Natural killer cell treated with Interleukin-12 subunit alpha and Interleukin-12 subunit beta and Interleukin-15 and Interleukin-18, amount 100 ng/mL, for 72 hours (primary cell): ENCODE measurements around the gene ANP32B. TPM values are rescaled to one million over a fixed set of nuclear protein-coding genes. Genes with fewer than 3 reads are reported as not detected.
"Not testable (repeated sequence)": the region's sequence is repeated elsewhere in the genome, so short reads cannot be mapped to it uniquely, and the experiment has no call there.

Experiments
- ATAC-seq, 2 donors: fragments of 150-1000 bp; cut with Tn5 transposase in 1 of 2; sonication (Bioruptor Pico), chemical (Tn5 transposase) in 1 of 2; 2 replicates each; pipeline ENCODE4 v1.10.0; 2021
- DNase-seq: peaks from one replicate; pipeline ENCODE4 v3.0.0; 2022; ENCODE audit warnings: low spot score
- H3K27ac Mint-ChIP-seq, 2 donors: 1 replicate in 1 of 2; 2 replicates in 1 of 2; pipeline ENCODE4 v1.8.0; 2022; ENCODE audit warnings: mixed read lengths in 2 of 2, mild to moderate bottlenecking in 1 of 2, moderate library complexity in 1 of 2
- H3K27me3 Mint-ChIP-seq, 2 donors: 1 replicate in 1 of 2; 2 replicates in 1 of 2; pipeline ENCODE4 v1.8.0; 2022; ENCODE audit warnings: mixed read lengths in 2 of 2
- H3K36me3 Mint-ChIP-seq: one replicate; pipeline ENCODE4 v1.8.0; 2022; ENCODE audit warnings: mixed read lengths
- H3K4me1 Mint-ChIP-seq, 2 donors: 1 replicate in 1 of 2; 2 replicates in 1 of 2; pipeline ENCODE4 v1.8.0; 2022; ENCODE audit warnings: low read depth in 2 of 2, mixed read lengths in 2 of 2, mild to moderate bottlenecking in 1 of 2
- H3K4me3 Mint-ChIP-seq: one replicate; pipeline ENCODE4 v1.8.0; 2022; ENCODE audit warnings: mixed read lengths
- H3K9me3 Mint-ChIP-seq: 2 replicates; pipeline ENCODE4 v1.8.0; 2022; ENCODE audit warnings: mixed read lengths
- total RNA-seq, 2 donors: library from RNA; stranded (reverse); gene quantifications; one replicate each; pipeline ENCODE4 v1.2.3, GENCODE V29; 2022

ANP32B gene
- total RNA-seq, 2 donors from 2014 or later, result 160 to 345 TPM

DNA sequence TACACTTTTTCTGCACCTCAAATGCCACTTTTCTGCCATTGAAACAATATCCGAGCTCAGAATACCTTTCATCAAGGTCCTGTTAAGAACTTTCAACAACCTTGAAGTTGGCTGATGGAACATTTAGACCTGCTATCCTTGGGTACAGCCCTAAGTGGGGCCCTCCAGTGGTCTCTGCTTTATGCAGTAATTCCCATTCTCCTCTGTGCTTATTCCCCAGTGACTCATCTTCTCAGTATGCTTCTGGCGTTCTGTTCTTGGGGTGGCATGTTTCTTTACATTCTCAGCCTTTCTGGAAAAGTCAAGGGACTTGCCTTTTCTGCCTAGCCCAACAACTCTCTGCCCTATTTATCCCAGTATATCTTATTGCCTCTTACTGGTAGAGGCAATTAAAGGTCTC lies 7.1 kb downstream of the ANP32B start:
- Mint-ChIP-seq H3K27me3 (no peaks in the 10 kb centered on the region), H3K36me3 (peaks cover 9% of the 10 kb centered on the region), H3K4me3 (peak overlapping the region; percentile 6), H3K4me1 (peaks cover 59 to 80% of the 10 kb centered on the region in 2 donors), H3K27ac (peak overlapping the region; percentile 34 to 75), H3K9me3 (no peaks in the 10 kb centered on the region)
- ATAC-seq (no peak), DNase-seq (no peak)

GRCh38 chr9:97991818-97992217 lies 8.7 kb downstream of the ANP32B start:
- Mint-ChIP-seq H3K4me3 (peak overlapping the region; percentile 50), H3K27me3 (no peaks in the 10 kb centered on the region), H3K4me1 (peaks cover 48 to 71% of the 10 kb centered on the region in 2 donors), H3K9me3 (no peaks in the 10 kb centered on the region), H3K27ac (peak overlapping the region; percentile 52 to 75), H3K36me3 (peaks cover 4% of the 10 kb centered on the region)
- no peak for DNase-seq
- no peak for ATAC-seq

- ATAC-seq, result no peak
- H3K4me3 Mint-ChIP-seq, result peak overlapping the region; percentile 69
- peak overlapping the region; percentile 52 to 75 for H3K27ac Mint-ChIP-seq
- H3K4me1 Mint-ChIP-seq, result peaks cover 48 to 69% of the 10 kb centered on the region in 2 donors
- H3K36me3 Mint-ChIP-seq, result peaks cover 4% of the 10 kb centered on the region
- no peaks in the 10 kb centered on the region for H3K27me3 Mint-ChIP-seq
- H3K9me3 Mint-ChIP-seq, result no peaks in the 10 kb centered on the region
- DNase-seq, result no peak
Observed at GRCh38 chr9:97992219-97992618, 9.1 kb downstream of the ANP32B start.

- H3K27ac Mint-ChIP-seq, result peak overlapping the region; percentile 52 to 75
- H3K9me3 Mint-ChIP-seq, result no peaks in the 10 kb centered on the region
- H3K36me3 Mint-ChIP-seq, result peaks cover 4% of the 10 kb centered on the region
- H3K4me1 Mint-ChIP-seq, result peaks cover 43 to 62% of the 10 kb centered on the region in 2 donors
- H3K4me3 Mint-ChIP-seq, result peak overlapping the region; percentile 69
- ATAC-seq (peak; percentile 73 to 90), DNase-seq (no peak)
- no peaks in the 10 kb centered on the region for H3K27me3 Mint-ChIP-seq
Observed at GRCh38 chr9:97993000-97993399, 9.9 kb downstream of the ANP32B start.

DNA sequence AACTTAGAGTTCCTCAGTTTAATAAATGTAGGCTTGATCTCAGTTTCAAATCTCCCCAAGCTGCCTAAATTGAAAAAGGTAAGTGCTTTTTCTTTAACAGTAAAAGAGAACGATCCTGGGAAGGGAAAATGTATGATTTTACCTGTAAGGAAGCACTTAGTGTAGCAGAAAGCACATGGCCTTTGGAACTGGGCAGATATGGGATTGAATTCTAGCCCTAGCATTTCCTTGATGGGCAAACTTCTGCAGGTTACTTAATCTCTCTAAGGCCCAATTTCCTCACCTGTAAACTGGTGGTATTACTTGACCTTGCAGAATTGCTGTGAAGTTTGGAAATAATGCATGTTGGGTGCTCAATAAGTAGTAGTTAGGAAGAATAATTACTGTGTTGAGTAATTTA lies 11.6 kb downstream of the ANP32B start:
- ATAC-seq, result no peak
- no peak overlapping the region for H3K4me3 Mint-ChIP-seq
- DNase-seq, result no peak
- H3K9me3 Mint-ChIP-seq, result no peaks in the 10 kb centered on the region
- peak overlapping the region; percentile 14 to 52 for H3K27ac Mint-ChIP-seq
- peaks cover 40 to 46% of the 10 kb centered on the region in 2 donors for H3K4me1 Mint-ChIP-seq
- peaks cover 10% of the 10 kb centered on the region for H3K36me3 Mint-ChIP-seq
- H3K27me3 Mint-ChIP-seq, result no peaks in the 10 kb centered on the region

GRCh38 chr9:97996676-97997075 lies 13.5 kb downstream of the ANP32B start:
- H3K4me3 Mint-ChIP-seq, ATAC-seq, H3K27ac Mint-ChIP-seq, DNase-seq, H3K9me3 Mint-ChIP-seq, H3K27me3 Mint-ChIP-seq: not testable (repeated sequence)
- Mint-ChIP-seq H3K36me3 (peaks cover 15% of the 10 kb centered on the region), H3K4me1 (peaks cover 33 to 35% of the 10 kb centered on the region in 2 donors)

GRCh38 chr9:97997330-97998276 lies 14.5 kb downstream of the ANP32B start:
- DNase-seq, result no peak
- H3K4me3 Mint-ChIP-seq, result no peak overlapping the region
- H3K4me1 Mint-ChIP-seq, result peaks cover 24 to 27% of the 10 kb centered on the region in 2 donors
- peaks cover 15% of the 10 kb centered on the region for H3K36me3 Mint-ChIP-seq
- no peaks in the 10 kb centered on the region for H3K9me3 Mint-ChIP-seq
- H3K27me3 Mint-ChIP-seq, result no peaks in the 10 kb centered on the region
- peak overlapping the region; percentile 32 to 73 for H3K27ac Mint-ChIP-seq
- no peak for ATAC-seq

GRCh38 chr9:98002808-98003207 lies 19.7 kb downstream of the ANP32B start:
- peak overlapping the region in 1 of 2 donors; percentile 31 for H3K27ac Mint-ChIP-seq
- H3K36me3 Mint-ChIP-seq, result peaks cover 37% of the 10 kb centered on the region
- no peaks in the 10 kb centered on the region for H3K27me3 Mint-ChIP-seq
- ATAC-seq (no peak), DNase-seq (no peak)
- peaks cover 11 to 29% of the 10 kb centered on the region in 2 donors for H3K4me1 Mint-ChIP-seq
- H3K4me3 Mint-ChIP-seq, result no peak overlapping the region
- no peaks in the 10 kb centered on the region for H3K9me3 Mint-ChIP-seq

- no peaks in the 10 kb centered on the region for H3K27me3 Mint-ChIP-seq
- H3K4me3 Mint-ChIP-seq, result no peak overlapping the region
- DNase-seq (no peak), ATAC-seq (no peak)
- peak overlapping the region in 1 of 2 donors; percentile 35 for H3K27ac Mint-ChIP-seq
- peaks cover 47% of the 10 kb centered on the region for H3K36me3 Mint-ChIP-seq
- peaks cover 15 to 28% of the 10 kb centered on the region in 2 donors for H3K4me1 Mint-ChIP-seq
- H3K9me3 Mint-ChIP-seq, result no peaks in the 10 kb centered on the region
Observed at GRCh38 chr9:98006127-98006796, 23.1 kb downstream of the ANP32B start.

GRCh38 chr9:98007251-98007928 lies 24.2 kb downstream of the ANP32B start:
- Mint-ChIP-seq H3K36me3 (peaks cover 55% of the 10 kb centered on the region), H3K9me3 (no peaks in the 10 kb centered on the region), H3K4me3 (no peak overlapping the region), H3K27ac (peak overlapping the region; percentile 40 to 42), H3K4me1 (peaks cover 15 to 28% of the 10 kb centered on the region in 2 donors), H3K27me3 (no peaks in the 10 kb centered on the region)
- DNase-seq, result no peak
- peak; percentile 80 to 83 for ATAC-seq

DNA sequence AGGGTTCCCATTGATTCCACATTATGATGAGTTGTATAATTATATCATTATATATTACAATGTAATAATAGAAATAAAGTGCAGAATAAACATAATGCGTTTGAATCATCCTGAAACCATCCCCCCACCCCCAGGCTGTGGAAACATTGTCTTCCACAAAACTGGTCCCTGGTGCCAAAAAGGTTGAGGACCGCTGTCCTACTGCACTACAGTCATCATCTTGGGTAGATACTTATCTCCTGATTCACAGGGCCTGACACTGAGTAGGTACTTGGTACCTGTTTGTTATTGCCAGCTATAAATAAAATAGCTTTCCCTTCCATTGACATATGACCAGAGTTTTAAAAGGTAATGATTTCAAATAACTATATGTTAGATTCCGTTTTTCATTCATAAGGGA lies 25.6 kb downstream of the ANP32B start:
- H3K27ac Mint-ChIP-seq, result no peak overlapping the region
- ATAC-seq (no peak), DNase-seq (no peak)
- no peaks in the 10 kb centered on the region for H3K9me3 Mint-ChIP-seq
- H3K36me3 Mint-ChIP-seq, result peaks cover 56% of the 10 kb centered on the region
- no peaks in the 10 kb centered on the region for H3K27me3 Mint-ChIP-seq
- peaks cover 15 to 27% of the 10 kb centered on the region in 2 donors for H3K4me1 Mint-ChIP-seq
- H3K4me3 Mint-ChIP-seq, result no peak overlapping the region

- no peak overlapping the region for H3K4me3 Mint-ChIP-seq
- DNase-seq (no peak), ATAC-seq (no peak)
- H3K9me3 Mint-ChIP-seq, result no peaks in the 10 kb centered on the region
- H3K4me1 Mint-ChIP-seq, result peaks cover 8 to 25% of the 10 kb centered on the region in 2 donors
- no peaks in the 10 kb centered on the region for H3K27me3 Mint-ChIP-seq
- H3K36me3 Mint-ChIP-seq, result peaks cover 50% of the 10 kb centered on the region
- peak overlapping the region in 1 of 2 donors; percentile 70 for H3K27ac Mint-ChIP-seq
Observed at GRCh38 chr9:98009437-98009836, 26.3 kb downstream of the ANP32B start.

DNA sequence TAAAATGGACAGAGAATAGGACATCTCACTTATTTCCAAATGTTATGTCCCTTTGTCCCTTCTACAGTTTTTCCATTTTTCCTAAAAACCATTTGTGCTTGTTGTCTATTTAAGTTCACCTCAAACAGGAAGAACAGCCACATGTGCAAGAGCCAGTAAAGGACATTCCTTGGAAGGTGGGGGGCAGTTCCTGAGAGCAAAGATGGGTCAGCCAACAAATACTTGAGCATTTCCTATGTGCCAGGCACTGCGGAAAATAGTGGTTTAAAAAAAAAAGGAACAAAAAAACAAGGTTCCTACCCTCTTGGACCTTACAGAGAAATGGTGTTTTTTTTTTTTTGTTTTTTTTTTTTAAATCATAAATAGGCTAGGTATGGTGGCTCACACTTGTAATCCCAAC lies 26.8 kb downstream of the ANP32B start:
- DNase-seq, result no peak
- ATAC-seq, result no peak
- H3K36me3 Mint-ChIP-seq, result peaks cover 46% of the 10 kb centered on the region
- H3K27ac Mint-ChIP-seq, result peak overlapping the region in 1 of 2 donors; percentile 70
- H3K27me3 Mint-ChIP-seq, result no peaks in the 10 kb centered on the region
- H3K4me1 Mint-ChIP-seq, result peaks cover 8 to 22% of the 10 kb centered on the region in 2 donors
- H3K9me3 Mint-ChIP-seq, result no peaks in the 10 kb centered on the region
- H3K4me3 Mint-ChIP-seq, result no peak overlapping the region
